Measurements from ENCODE around the gene TBC1D7.

DNA sequence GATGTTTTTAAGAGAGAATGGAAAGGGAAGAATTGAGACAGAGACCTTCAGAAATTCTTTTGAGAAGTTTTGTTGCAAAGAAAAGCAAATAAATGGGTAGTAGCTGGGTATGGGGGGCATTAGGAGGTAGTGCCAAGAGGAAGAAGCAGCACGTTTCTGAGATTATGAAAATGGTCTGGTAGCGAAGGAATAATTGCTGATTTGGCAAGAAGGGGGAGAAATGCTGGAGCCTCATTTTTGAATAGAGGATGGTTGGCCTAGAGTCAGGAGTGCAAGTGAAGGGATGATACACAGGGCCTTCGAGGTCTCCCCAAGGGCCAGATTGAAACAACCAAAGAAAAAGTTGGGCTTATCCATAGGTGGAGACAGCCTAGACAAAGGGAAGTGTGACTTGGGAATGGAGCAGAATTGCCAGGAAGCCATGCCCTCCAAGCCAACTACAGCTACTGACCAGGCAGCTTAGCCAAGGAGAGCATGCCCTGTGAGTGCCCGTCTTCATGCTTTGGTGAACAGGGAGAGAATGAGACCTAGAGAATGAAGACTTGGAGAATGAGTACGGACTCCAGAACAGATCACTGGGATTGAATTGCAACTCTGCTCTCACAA lies 14.2 kb upstream of the TBC1D7 start:
- TF ChIP-seq, protein P1, sequence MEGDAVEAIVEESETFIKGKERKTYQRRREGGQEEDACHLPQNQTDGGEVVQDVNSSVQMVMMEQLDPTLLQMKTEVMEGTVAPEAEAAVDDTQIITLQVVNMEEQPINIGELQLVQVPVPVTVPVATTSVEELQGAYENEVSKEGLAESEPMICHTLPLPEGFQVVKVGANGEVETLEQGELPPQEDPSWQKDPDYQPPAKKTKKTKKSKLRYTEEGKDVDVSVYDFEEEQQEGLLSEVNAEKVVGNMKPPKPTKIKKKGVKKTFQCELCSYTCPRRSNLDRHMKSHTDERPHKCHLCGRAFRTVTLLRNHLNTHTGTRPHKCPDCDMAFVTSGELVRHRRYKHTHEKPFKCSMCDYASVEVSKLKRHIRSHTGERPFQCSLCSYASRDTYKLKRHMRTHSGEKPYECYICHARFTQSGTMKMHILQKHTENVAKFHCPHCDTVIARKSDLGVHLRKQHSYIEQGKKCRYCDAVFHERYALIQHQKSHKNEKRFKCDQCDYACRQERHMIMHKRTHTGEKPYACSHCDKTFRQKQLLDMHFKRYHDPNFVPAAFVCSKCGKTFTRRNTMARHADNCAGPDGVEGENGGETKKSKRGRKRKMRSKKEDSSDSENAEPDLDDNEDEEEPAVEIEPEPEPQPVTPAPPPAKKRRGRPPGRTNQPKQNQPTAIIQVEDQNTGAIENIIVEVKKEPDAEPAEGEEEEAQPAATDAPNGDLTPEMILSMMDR (IDR thresholded peaks at IDR 0.05): no peak
- TF ChIP-seq EZH2 (IDR thresholded peaks at IDR 0.05; ENCODE audit: borderline replicate concordance, insufficient read depth, low read depth, low read length, poor library complexity, severe bottlenecking): no peak

Data from B cell (primary cell).